ENCODE data around the gene ADAMTS12. TPM values are rescaled to one million over a fixed set of nuclear protein-coding genes. Genes with fewer than 3 reads are reported as not detected.

The ADAMTS12 gene
- polyA plus RNA-seq, 1 donor from 2014 or later, result 0.07 TPM

- Histone ChIP-seq H3K9ac (ENCODE audit: low read length) (no peak overlapping the region), H3F3A (ENCODE audit: insufficient read depth, low read length, poor library complexity, severe bottlenecking) (no peaks in the 10 kb centered on the region), H2AFZ (ENCODE audit: low read depth, low read length) (no peak overlapping the region), H3K9me2 (ENCODE audit: insufficient read depth, low read length) (no peaks in the 10 kb centered on the region), H4K20me1 (ENCODE audit: insufficient read depth) (no peaks in the 10 kb centered on the region), H3K27me3 (ENCODE audit: insufficient read depth, low read depth, low read length) (no peaks in the 10 kb centered on the region), H3K4me2 (ENCODE audit: low read length) (no peak overlapping the region), H3K36me3 (ENCODE audit: insufficient read depth, low read length) (no peaks in the 10 kb centered on the region), H3K27ac (ENCODE audit: low read length) (no peak overlapping the region), H3K79me2 (replicated peaks; ENCODE audit: insufficient read depth, low read length) (no peaks in the 10 kb centered on the region), H3K4me3 (ENCODE audit: low read length) (no peak overlapping the region), H3K9me3 (ENCODE audit: low read length) (no peaks in the 10 kb centered on the region)
- TF ChIP-seq, protein P1, sequence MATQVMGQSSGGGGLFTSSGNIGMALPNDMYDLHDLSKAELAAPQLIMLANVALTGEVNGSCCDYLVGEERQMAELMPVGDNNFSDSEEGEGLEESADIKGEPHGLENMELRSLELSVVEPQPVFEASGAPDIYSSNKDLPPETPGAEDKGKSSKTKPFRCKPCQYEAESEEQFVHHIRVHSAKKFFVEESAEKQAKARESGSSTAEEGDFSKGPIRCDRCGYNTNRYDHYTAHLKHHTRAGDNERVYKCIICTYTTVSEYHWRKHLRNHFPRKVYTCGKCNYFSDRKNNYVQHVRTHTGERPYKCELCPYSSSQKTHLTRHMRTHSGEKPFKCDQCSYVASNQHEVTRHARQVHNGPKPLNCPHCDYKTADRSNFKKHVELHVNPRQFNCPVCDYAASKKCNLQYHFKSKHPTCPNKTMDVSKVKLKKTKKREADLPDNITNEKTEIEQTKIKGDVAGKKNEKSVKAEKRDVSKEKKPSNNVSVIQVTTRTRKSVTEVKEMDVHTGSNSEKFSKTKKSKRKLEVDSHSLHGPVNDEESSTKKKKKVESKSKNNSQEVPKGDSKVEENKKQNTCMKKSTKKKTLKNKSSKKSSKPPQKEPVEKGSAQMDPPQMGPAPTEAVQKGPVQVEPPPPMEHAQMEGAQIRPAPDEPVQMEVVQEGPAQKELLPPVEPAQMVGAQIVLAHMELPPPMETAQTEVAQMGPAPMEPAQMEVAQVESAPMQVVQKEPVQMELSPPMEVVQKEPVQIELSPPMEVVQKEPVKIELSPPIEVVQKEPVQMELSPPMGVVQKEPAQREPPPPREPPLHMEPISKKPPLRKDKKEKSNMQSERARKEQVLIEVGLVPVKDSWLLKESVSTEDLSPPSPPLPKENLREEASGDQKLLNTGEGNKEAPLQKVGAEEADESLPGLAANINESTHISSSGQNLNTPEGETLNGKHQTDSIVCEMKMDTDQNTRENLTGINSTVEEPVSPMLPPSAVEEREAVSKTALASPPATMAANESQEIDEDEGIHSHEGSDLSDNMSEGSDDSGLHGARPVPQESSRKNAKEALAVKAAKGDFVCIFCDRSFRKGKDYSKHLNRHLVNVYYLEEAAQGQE (IDR thresholded peaks at IDR 0.05; ENCODE audit: borderline replicate concordance), result no peak
- no peak for TF ChIP-seq POLR2AphosphoS5 (IDR thresholded peaks at IDR 0.05)
- no peak for TF ChIP-seq CTCF (IDR thresholded peaks at IDR 0.05; ENCODE audit: poor library complexity, severe bottlenecking)
- TF ChIP-seq EZH2 (IDR thresholded peaks at IDR 0.05; ENCODE audit: borderline replicate concordance, insufficient read depth, low read length, poor library complexity, severe bottlenecking), result no peak
- TF ChIP-seq MXI1 (conservative IDR thresholded peaks at IDR 0.05; ENCODE audit: poor library complexity, severe bottlenecking), result no peak
- no peak for TF ChIP-seq TAF1 (IDR thresholded peaks at IDR 0.05; ENCODE audit: low read depth)
- TF ChIP-seq SMC3 (conservative IDR thresholded peaks at IDR 0.05; ENCODE audit: poor library complexity), result no peak
- TF ChIP-seq RAD21 (conservative IDR thresholded peaks at IDR 0.05), result no peak
- TF ChIP-seq EP300 (conservative IDR thresholded peaks at IDR 0.05; ENCODE audit: poor library complexity, severe bottlenecking), result no peak
These were observed 119.4 kb downstream of the ADAMTS12 start for GRCh38 chr5:33772380-33772897.

DNA sequence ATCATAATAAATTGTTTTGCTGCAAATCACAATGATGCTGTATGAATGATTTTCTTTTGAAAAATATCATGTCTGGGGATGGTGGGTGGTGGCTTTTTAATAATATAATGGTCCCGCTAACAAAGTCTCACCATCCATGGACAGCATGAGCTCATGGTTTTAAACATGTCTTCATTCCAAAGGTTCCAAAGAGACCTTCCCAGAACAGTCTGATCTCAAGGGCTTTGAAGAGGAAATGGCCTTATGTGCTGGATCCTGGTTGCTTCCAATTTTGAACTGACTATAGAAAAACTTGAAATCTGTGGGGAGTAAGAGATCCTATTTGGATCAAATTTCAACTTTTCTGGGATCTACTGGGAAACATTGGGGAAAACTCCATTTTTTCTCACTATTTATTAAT is 121.8 kb downstream of the ADAMTS12 start:
- no peak overlapping the region for H3K4me3 ChIP-seq (ENCODE audit: low read length)
- H3K27ac ChIP-seq (ENCODE audit: low read length), result no peak overlapping the region
- no peaks in the 10 kb centered on the region for H3F3A ChIP-seq (ENCODE audit: insufficient read depth, low read length, poor library complexity, severe bottlenecking)
- H4K20me1 ChIP-seq (ENCODE audit: insufficient read depth), result no peaks in the 10 kb centered on the region
- H3K9ac ChIP-seq (ENCODE audit: low read length), result no peak overlapping the region
- H3K9me2 ChIP-seq (ENCODE audit: insufficient read depth, low read length), result no peaks in the 10 kb centered on the region
- H3K4me2 ChIP-seq (ENCODE audit: low read length), result no peak overlapping the region
- no peak overlapping the region for H2AFZ ChIP-seq (ENCODE audit: low read depth, low read length)
- no peaks in the 10 kb centered on the region for H3K36me3 ChIP-seq (ENCODE audit: insufficient read depth, low read length)
- TF ChIP-seq SMC3 (conservative IDR thresholded peaks at IDR 0.05; ENCODE audit: poor library complexity) (no peak), EP300 (conservative IDR thresholded peaks at IDR 0.05; ENCODE audit: poor library complexity, severe bottlenecking) (no peak), RAD21 (conservative IDR thresholded peaks at IDR 0.05) (no peak), MXI1 (conservative IDR thresholded peaks at IDR 0.05; ENCODE audit: poor library complexity, severe bottlenecking) (no peak), EZH2 (IDR thresholded peaks at IDR 0.05; ENCODE audit: borderline replicate concordance, insufficient read depth, low read length, poor library complexity, severe bottlenecking) (no peak), TAF1 (IDR thresholded peaks at IDR 0.05; ENCODE audit: low read depth) (no peak), CTCF (IDR thresholded peaks at IDR 0.05; ENCODE audit: poor library complexity, severe bottlenecking) (no peak), POLR2AphosphoS5 (IDR thresholded peaks at IDR 0.05) (no peak)
- TF ChIP-seq, protein P1 (IDR thresholded peaks at IDR 0.05; ENCODE audit: borderline replicate concordance), result no peak
- no peaks in the 10 kb centered on the region for H3K27me3 ChIP-seq (ENCODE audit: insufficient read depth, low read depth, low read length)
- no peaks in the 10 kb centered on the region for H3K9me3 ChIP-seq (ENCODE audit: low read length)
- no peaks in the 10 kb centered on the region for H3K79me2 ChIP-seq (replicated peaks; ENCODE audit: insufficient read depth, low read length)

All from neural cell (in vitro differentiated cells).